Right ventricle myocardium superior (tissue), 1 donor: ENCODE data around the gene ATXN1. TPM values are rescaled to one million over a fixed set of nuclear protein-coding genes. Genes with fewer than 3 reads are reported as not detected.

Experiments used
- ATAC-seq: fragments of 200-7000 bp; cut with Tn5 transposase; one replicate; pipeline ENCODE4 v1.9.1; 2020; ENCODE audit warnings: mild to moderate bottlenecking; ENCODE audit not compliant: poor library complexity
- DNase-seq: peaks from one replicate; pipeline ENCODE4 v3.0.0-alpha.2; 2020
- intact Hi-C: fragments of 100-400 bp; cut with DNase I; formaldehyde crosslinking; loops from one replicate; pipeline ENCODE4 v1.11.2; 2022
- total RNA-seq: library from RNA; stranded (reverse); fragmentation: NEBNext Ultra II Directional; extraction: Animal tissue kit (Norgen Biotek cat#: 25700); gene quantifications from one replicate; pipeline ENCODE4 v1.2.1, GENCODE V29; 2021
- donor health status: DM: no; HTN: yes; CAD: no; lungs with severe emphysema.

Gene ATXN1
- total RNA-seq, 1 donor from 2014 or later, result 36.1 TPM

- no peak for ATAC-seq
- intact Hi-C loops, result no loop called here
These were observed 465.1 kb downstream of the ATXN1 start for GRCh38 chr6:16296061-16296670.

GRCh38 chr6:16295471-16295870, 465.8 kb downstream of the ATXN1 start:
- ATAC-seq, result no peak
- no peak for DNase-seq
- intact Hi-C loops, result no loop called here

More at GRCh38 chr6:16296061-16296670, 465.1 kb downstream of the ATXN1 start:
- no peak for DNase-seq

GRCh38 chr6:16295060-16295459, 466.2 kb downstream of the ATXN1 start:
- intact Hi-C loops, result no loop called here
- no peak for DNase-seq
- ATAC-seq, result no peak

GRCh38 chr6:16294371-16294770, 466.9 kb downstream of the ATXN1 start:
- ATAC-seq, result no peak
- no peak for DNase-seq

GRCh38 chr6:16292942-16293341, 468.3 kb downstream of the ATXN1 start:
- intact Hi-C loops, result no loop called here
- no peak for ATAC-seq
- no peak for DNase-seq

More at GRCh38 chr6:16294371-16294770, 466.9 kb downstream of the ATXN1 start:
- intact Hi-C loops, result no loop called here

GRCh38 chr6:16292432-16292831, 468.8 kb downstream of the ATXN1 start:
- intact Hi-C loops, result no loop called here
- DNase-seq (no peak), ATAC-seq (no peak)

- ATAC-seq (no peak), DNase-seq (no peak)
- intact Hi-C loops, result no loop called here
These were observed 469.5 kb downstream of the ATXN1 start for GRCh38 chr6:16291739-16292138.

GRCh38 chr6:16288163-16288562, 473.1 kb downstream of the ATXN1 start:
- ATAC-seq (no peak), DNase-seq (no peak)
- intact Hi-C loops, result no loop called here

GRCh38 chr6:16286151-16286522, 475.1 kb downstream of the ATXN1 start:
- DNase-seq (no peak), ATAC-seq (peak; percentile 60)
- intact Hi-C loops, result no loop called here

GRCh38 chr6:16285467-16286150, 475.7 kb downstream of the ATXN1 start:
- DNase-seq (no peak), ATAC-seq (no peak)
- intact Hi-C loops, result no loop called here

GRCh38 chr6:16284472-16284871, 476.8 kb downstream of the ATXN1 start:
- no peak for ATAC-seq
- intact Hi-C loops, result no loop called here
- no peak for DNase-seq

- ATAC-seq (no peak), DNase-seq (no peak)
- intact Hi-C loops, result no loop called here
These were observed 478.9 kb downstream of the ATXN1 start for GRCh38 chr6:16282370-16282769.

GRCh38 chr6:16279243-16279642, 482.0 kb downstream of the ATXN1 start:
- intact Hi-C loops, result loop anchor here (5.0 kb wide), 1 partner anchor 42 kb away; the partner anchor contains the start of gene GMPR
- ATAC-seq (no peak), DNase-seq (no peak)

GRCh38 chr6:16278750-16279149, 482.5 kb downstream of the ATXN1 start:
- ATAC-seq, result no peak
- no peak for DNase-seq

GRCh38 chr6:16278048-16278724, 483.1 kb downstream of the ATXN1 start:
- DNase-seq (no peak), ATAC-seq (peak; percentile 47)
- intact Hi-C loops, result loop anchor here (5.0 kb wide), 1 partner anchor 41 kb away; the partner anchor contains the start of gene GMPR

More at GRCh38 chr6:16278750-16279149, 482.5 kb downstream of the ATXN1 start:
- intact Hi-C loops, result loop anchor here (5.0 kb wide), 1 partner anchor 41 kb away; the partner anchor contains the start of gene GMPR

- ATAC-seq, result peak; percentile 90
- intact Hi-C loops, result loop anchor here (5.0 kb wide), 1 partner anchor 40 kb away; the partner anchor contains the start of gene GMPR
- peak; percentile 71 for DNase-seq
These were observed 483.9 kb downstream of the ATXN1 start for GRCh38 chr6:16277101-16277981.

- DNase-seq (no peak), ATAC-seq (no peak)
- intact Hi-C loops, result loop anchor here (5.0 kb wide), 1 partner anchor 38 kb away; the partner anchor contains the start of gene GMPR
These were observed 486.2 kb downstream of the ATXN1 start for GRCh38 chr6:16274885-16275589.

- DNase-seq (no peak), ATAC-seq (no peak)
- intact Hi-C loops, result no loop called here
These were observed 486.8 kb downstream of the ATXN1 start for GRCh38 chr6:16274483-16274882.
